ENCODE measurements around the gene CASZ1. TPM values are rescaled to one million over a fixed set of nuclear protein-coding genes. Genes with fewer than 3 reads are reported as not detected.

Gene CASZ1
- total and polyA plus RNA-seq, 9 of the 15 experiments (the other 6 are each of a cell fraction or from before 2014, with no cell fraction given) = 0.01 to 4.0 (median 0.76) TPM; not detected in 1

- TF ChIP-seq ZFX (CRISPR knock-in tag; IDR thresholded peaks at IDR 0.05) = no peak
- TF ChIP-seq FOXJ3 (CRISPR knock-in tag; IDR thresholded peaks at IDR 0.05) = no peak
- TF ChIP-seq FOXO4 (CRISPR knock-in tag; IDR thresholded peaks at IDR 0.05) = no peak
- peak; percentile 76 for TF ChIP-seq CXXC5 (CRISPR knock-in tag; IDR thresholded peaks at IDR 0.05)
- no peak for TF ChIP-seq HNRNPLL (IDR thresholded peaks at IDR 0.05; ENCODE audit: low read depth, low read length, poor library complexity, severe bottlenecking)
- 0 out of 2 replicates have a peak, but pooled peaks have one; percentile 20 for TF ChIP-seq ZNF668 (CRISPR knock-in tag; IDR thresholded peaks at IDR 0.05)
- no peak for TF ChIP-seq PCBP2 (IDR thresholded peaks at IDR 0.05; ENCODE audit: low read depth, low read length, poor library complexity, severe bottlenecking)
- TF ChIP-seq KAT7 (CRISPR knock-in tag; IDR thresholded peaks at IDR 0.05; ENCODE audit: borderline replicate concordance) = no peak
- TF ChIP-seq SMAD4 (CRISPR knock-in tag; conservative IDR thresholded peaks at IDR 0.05) = peak; percentile 78
- TF ChIP-seq MAFF (IDR thresholded peaks at IDR 0.05; ENCODE audit: low read length) = no peak
- no peak for TF ChIP-seq ZBTB40 (IDR thresholded peaks at IDR 0.05)
- no peak for TF ChIP-seq ZBTB40 (CRISPR knock-in tag; IDR thresholded peaks at IDR 0.05)
Measured at GRCh38 chr1:10694633-10695627, 101.5 kb downstream of the CASZ1 start (continued).
